Stimulated activated memory B cell treated with anti-CD40 and anti-IgM and Interleukin-4, amounts not matched to agents 10 μg/mL and 1 μg/mL and 100 μg/mL, for 72 hours (primary cell): ENCODE measurements around the gene GALNT5.
"Not testable (repeated sequence)": the region's sequence is repeated elsewhere in the genome, so short reads cannot be mapped to it uniquely, and the experiment has no call there.

Source experiments
- ATAC-seq: fragments of 150-1000 bp; cut with Tn5 transposase; 2 replicates; pipeline ENCODE4 v1.10.0; 2021
- H3K27ac Mint-ChIP-seq: one replicate; pipeline ENCODE4 v1.8.0; 2022; ENCODE audit warnings: mild to moderate bottlenecking, mixed read lengths
- H3K27me3 Mint-ChIP-seq: one replicate; pipeline ENCODE4 v1.8.0; 2022; ENCODE audit warnings: mixed read lengths
- H3K36me3 Mint-ChIP-seq: one replicate; pipeline ENCODE4 v1.8.0; 2022; ENCODE audit warnings: mixed read lengths
- H3K4me1 Mint-ChIP-seq: one replicate; pipeline ENCODE4 v1.8.0; 2022; ENCODE audit warnings: mixed read lengths
- H3K4me3 Mint-ChIP-seq: one replicate; pipeline ENCODE4 v1.8.0; 2022; ENCODE audit warnings: mild to moderate bottlenecking, moderate library complexity, mixed read lengths
- H3K9me3 Mint-ChIP-seq: one replicate; pipeline ENCODE4 v1.8.0; 2022; ENCODE audit warnings: mixed read lengths

Gene GALNT5

GRCh38 chr2:157322432-157322831, 64.9 kb downstream of the GALNT5 start:
- no peaks in the 10 kb centered on the region for H3K9me3 Mint-ChIP-seq
- H3K36me3 Mint-ChIP-seq = peaks cover 31% of the 10 kb centered on the region
- no peak for ATAC-seq
- no peak overlapping the region for H3K4me3 Mint-ChIP-seq
- H3K27me3 Mint-ChIP-seq = no peaks in the 10 kb centered on the region
- peaks cover 8% of the 10 kb centered on the region for H3K4me1 Mint-ChIP-seq
- no peak overlapping the region for H3K27ac Mint-ChIP-seq

DNA sequence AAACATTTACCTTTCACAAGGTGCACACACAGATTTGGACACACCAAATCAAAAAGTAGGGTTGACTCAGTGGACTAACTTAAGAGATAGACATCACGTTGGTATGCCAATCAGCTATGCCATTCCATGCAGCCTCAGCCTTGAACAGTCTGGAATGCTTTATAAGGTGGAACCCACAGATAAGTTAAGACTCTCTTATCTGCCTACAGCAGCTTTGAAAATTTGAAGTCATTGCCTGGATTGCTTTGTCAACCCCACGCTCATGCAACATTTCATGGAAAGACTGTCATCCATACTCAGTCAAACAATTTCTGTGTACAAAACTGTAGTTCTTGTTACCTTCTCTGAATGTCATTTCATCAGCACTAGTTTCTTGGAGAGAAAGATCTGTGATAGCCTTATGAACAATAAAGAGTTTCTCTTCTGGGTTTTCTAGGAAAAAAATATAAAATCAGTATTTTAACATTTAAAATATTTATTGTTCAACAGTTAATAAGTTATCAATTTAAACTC, 66.9 kb downstream of the GALNT5 start:
- Mint-ChIP-seq H3K36me3 (peaks cover 21% of the 10 kb centered on the region), H3K4me1 (peaks cover 17% of the 10 kb centered on the region), H3K9me3 (no peaks in the 10 kb centered on the region), H3K27ac (no peak overlapping the region), H3K27me3 (no peaks in the 10 kb centered on the region), H3K4me3 (no peak overlapping the region)
- no peak for ATAC-seq

DNA sequence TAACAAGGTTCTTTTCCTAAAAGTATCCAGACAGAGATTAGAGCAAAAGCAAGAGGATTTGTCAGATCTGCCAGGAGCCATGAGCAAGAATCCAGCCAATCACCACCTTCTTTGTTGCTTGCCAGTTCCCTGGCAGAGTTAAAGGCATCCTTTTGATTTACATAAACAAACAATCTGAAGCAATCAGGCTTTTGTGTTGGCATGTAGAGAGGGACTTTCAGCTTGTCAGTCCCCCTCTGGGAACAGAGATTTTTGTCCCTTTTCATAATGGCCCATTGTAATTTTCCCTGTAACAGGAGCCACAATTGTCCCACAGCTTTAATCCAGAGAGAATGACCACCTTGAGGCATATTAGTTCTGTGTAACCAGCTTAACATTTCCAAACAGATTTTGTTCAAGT, 68.3 kb downstream of the GALNT5 start, which contains the start of gene ERMN:
ERMN (minus strand) TSS at position 39 of the 400 bp plus-strand sequence. CDS start 182 bp downstream, outside the sequence.
- Mint-ChIP-seq H3K4me3 (no peak within 1 kb of the TSS), H3K27ac (no peak within 1 kb of the TSS), H3K36me3 (peaks cover 17% of the 10 kb centered on the region), H3K27me3 (no peaks in the 10 kb centered on the region), H3K4me1 (peaks cover 17% of the 10 kb centered on the region), H3K9me3 (no peaks in the 10 kb centered on the region)
- ATAC-seq = no peak

DNA sequence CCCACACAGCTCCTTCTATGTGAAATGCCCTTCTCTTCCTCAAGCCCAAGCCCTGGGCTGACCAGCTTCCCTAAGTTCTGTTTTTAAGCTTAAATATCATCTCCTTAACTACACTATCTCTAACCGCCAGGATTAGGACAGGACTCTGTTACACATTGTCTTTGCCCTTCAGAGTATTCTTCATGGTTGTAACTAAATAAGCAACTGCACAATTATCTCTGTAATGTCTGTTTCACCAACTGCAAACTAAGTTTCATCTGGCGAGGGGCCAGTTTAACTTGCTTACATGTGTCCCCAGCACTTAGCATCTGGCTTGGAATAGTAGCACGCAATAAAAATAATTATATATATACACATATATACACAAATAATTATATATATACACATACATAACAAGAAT, 69.2 kb downstream of the GALNT5 start:
- peaks cover 13% of the 10 kb centered on the region for H3K4me1 Mint-ChIP-seq
- H3K36me3 Mint-ChIP-seq = peaks cover 11% of the 10 kb centered on the region
- no peaks in the 10 kb centered on the region for H3K27me3 Mint-ChIP-seq
- ATAC-seq = no peak
- H3K9me3 Mint-ChIP-seq = no peaks in the 10 kb centered on the region
- H3K4me3 Mint-ChIP-seq = no peak overlapping the region
- no peak overlapping the region for H3K27ac Mint-ChIP-seq

DNA sequence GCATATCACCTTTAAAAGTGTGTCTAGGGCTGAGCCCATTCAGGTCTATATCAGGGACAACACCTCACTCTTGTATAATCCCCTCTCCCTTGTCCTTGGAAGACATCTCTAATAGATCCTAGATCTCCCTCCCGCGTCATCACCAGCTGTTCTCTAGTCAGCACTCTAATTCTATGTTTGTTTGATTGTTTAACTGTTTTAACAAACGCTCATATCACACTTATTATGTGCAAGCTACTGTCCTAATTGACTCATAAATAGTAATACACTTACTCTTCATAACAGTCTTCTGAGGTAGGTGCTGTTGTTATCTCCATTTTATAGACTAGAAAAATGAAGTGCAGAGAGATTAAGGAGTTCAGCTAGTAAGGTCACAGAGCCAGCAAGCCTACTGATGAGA, 69.7 kb downstream of the GALNT5 start:
- Mint-ChIP-seq H3K27me3 (no peaks in the 10 kb centered on the region), H3K9me3 (no peaks in the 10 kb centered on the region), H3K4me3 (no peak overlapping the region), H3K4me1 (peaks cover 13% of the 10 kb centered on the region), H3K27ac (peak overlapping the region; percentile 67), H3K36me3 (peaks cover 6% of the 10 kb centered on the region)
- ATAC-seq = peak; percentile 29

DNA sequence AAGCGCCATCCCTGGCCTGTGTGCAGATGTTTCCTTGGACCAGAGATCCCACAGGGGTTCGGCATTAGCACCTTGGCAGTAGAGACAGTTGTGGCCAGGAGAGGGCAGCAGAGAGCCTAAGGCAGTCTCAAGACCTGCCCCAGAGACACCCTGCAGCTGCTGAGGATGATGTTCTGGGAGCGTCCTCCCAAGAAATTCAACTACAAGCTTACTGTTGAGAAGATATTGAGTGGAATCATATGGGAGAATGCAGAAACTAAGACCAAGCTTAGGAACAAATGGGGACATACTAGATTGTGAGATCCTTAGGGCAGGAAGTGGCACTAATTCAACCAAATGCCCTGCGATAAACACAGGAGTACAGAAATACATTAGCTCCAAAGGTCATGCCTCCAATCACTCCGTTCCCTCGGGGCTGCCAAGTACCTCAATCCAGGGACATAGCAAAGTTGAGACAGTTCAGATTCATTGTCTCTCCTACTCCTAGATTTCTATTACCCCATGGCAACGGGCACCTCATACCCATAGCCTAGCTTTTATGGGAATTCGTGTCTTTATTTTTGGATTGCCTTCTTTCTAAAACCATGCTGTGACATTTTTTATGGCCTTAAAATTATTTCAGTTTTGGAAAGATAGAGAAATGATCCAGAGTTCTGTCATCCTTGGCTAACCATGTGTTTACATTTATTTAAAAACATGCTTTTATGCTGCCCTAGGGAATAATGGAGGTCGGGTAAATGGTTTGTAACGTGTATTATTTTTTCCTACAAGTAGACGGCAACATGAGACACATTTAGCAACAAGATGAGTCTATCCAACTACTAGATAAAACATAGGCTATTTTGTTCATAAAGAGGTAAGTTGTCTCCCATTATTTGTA, 70.4 kb downstream of the GALNT5 start:
- Mint-ChIP-seq H3K27ac (peak overlapping the region; percentile 67), H3K27me3 (no peaks in the 10 kb centered on the region), H3K9me3 (no peaks in the 10 kb centered on the region), H3K36me3 (no peaks in the 10 kb centered on the region), H3K4me1 (peaks cover 13% of the 10 kb centered on the region), H3K4me3 (peak overlapping the region; percentile 51)
- peak; percentile 91 for ATAC-seq

DNA sequence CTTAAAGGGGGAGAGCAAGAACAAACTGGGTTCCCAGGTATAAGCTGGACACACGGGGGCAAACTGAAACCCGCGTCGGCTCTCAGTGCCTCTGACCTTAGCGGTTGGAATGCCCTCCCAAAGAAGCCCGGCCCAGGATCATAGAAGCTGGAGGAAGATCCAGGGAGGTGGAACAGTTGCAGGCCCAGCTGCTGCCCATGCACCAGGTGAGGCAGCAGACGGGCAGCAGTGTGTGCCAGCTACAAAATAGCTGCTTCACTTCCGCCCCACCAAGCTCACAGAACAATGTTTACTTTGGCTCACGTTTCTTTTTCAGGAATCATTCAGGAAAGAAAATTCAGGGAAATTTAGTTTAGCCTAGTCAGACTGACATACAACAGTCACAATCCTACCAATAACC, 72.0 kb downstream of the GALNT5 start:
- Mint-ChIP-seq H3K4me3 (no peak overlapping the region), H3K27me3 (no peaks in the 10 kb centered on the region)

DNA sequence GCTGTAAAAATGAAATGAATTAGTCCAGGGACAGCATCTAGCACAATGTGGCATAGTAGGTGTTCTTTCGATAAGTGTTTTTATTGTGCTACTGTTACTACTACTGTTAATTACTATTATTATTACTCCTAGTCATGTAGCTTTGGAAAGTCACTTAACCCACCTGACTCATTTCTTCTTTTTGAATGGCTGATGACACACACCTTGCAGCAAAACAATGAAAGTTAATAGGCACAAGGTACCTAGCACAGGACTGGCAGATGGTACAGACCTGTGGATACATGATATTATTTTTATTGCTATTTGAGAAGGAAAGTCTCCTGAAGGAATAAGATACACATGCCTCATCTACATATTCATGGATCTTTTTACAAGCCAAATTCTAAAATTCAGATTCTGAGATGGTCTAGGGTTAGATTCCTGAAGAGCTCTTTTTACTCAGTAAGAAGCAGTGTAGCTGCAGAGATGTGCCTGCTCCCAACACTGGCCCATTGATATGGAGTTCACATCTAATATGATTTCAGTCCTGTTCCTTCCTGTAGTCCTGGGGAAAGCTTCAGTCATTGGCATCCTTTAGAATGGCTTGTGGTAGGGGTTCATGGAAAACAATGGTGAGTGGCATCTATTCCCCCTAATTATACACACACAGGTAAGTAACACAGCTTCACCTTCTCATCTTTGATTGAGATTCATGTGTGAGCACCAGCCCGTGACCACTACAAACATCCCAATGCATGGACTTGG, 76.0 kb downstream of the GALNT5 start:
- ATAC-seq = no peak
- Mint-ChIP-seq H3K4me1 (peaks cover 7% of the 10 kb centered on the region), H3K27me3 (no peaks in the 10 kb centered on the region), H3K27ac (no peak overlapping the region), H3K36me3 (no peaks in the 10 kb centered on the region), H3K9me3 (no peaks in the 10 kb centered on the region), H3K4me3 (no peak overlapping the region)

More for the DNA sequence above, 72.0 kb downstream of the GALNT5 start:
- ATAC-seq = no peak
- Mint-ChIP-seq H3K9me3 (no peaks in the 10 kb centered on the region), H3K4me1 (peaks cover 13% of the 10 kb centered on the region), H3K36me3 (no peaks in the 10 kb centered on the region), H3K27ac (peak overlapping the region; percentile 62)

- Mint-ChIP-seq H3K27me3 (no peaks in the 10 kb centered on the region), H3K9me3 (no peaks in the 10 kb centered on the region), H3K36me3 (no peaks in the 10 kb centered on the region), H3K4me3 (no peak overlapping the region), H3K27ac (no peak overlapping the region), H3K4me1 (peaks cover 7% of the 10 kb centered on the region)
- ATAC-seq = no peak
Measured at GRCh38 chr2:157334335-157334734, 76.8 kb downstream of the GALNT5 start.

DNA sequence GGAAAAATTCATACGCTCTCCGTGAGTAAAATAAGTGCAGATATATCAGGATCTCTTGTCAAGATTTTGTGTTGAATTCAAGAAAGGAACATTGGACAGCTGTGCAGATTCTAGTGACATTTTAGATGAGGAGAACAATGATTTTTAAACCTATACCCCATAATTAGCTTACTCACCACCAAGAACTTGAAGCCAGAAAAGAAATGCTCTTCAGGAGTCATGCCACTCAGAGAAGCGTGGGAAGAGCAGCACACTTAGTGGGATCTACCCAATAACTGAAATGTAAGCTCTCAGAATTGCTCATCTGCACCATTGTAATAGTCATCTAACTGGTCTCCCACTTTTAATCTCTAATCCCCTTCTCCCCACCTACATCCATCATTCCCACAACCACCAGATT, 77.3 kb downstream of the GALNT5 start:
- ATAC-seq = no peak
- H3K27ac Mint-ChIP-seq = no peak overlapping the region

GRCh38 chr2:157336137-157337010, 78.9 kb downstream of the GALNT5 start:
- no peak overlapping the region for H3K27ac Mint-ChIP-seq
- ATAC-seq = no peak
- H3K4me1 Mint-ChIP-seq = peaks cover 7% of the 10 kb centered on the region
- H3K27me3 Mint-ChIP-seq = no peaks in the 10 kb centered on the region
- peaks cover 9% of the 10 kb centered on the region for H3K36me3 Mint-ChIP-seq
- no peaks in the 10 kb centered on the region for H3K9me3 Mint-ChIP-seq
- H3K4me3 Mint-ChIP-seq = peak overlapping the region; percentile 19

More for the DNA sequence above, 77.3 kb downstream of the GALNT5 start:
- Mint-ChIP-seq H3K27me3 (no peaks in the 10 kb centered on the region), H3K4me1 (peaks cover 7% of the 10 kb centered on the region), H3K4me3 (no peak overlapping the region), H3K9me3 (no peaks in the 10 kb centered on the region), H3K36me3 (no peaks in the 10 kb centered on the region)

GRCh38 chr2:157337978-157338377, 80.5 kb downstream of the GALNT5 start:
- Mint-ChIP-seq H3K27ac (no peak overlapping the region), H3K4me3 (no peak overlapping the region), H3K4me1 (peaks cover 7% of the 10 kb centered on the region), H3K9me3 (peaks cover 9% of the 10 kb centered on the region), H3K36me3 (peaks cover 25% of the 10 kb centered on the region), H3K27me3 (no peaks in the 10 kb centered on the region)
- ATAC-seq = no peak

DNA sequence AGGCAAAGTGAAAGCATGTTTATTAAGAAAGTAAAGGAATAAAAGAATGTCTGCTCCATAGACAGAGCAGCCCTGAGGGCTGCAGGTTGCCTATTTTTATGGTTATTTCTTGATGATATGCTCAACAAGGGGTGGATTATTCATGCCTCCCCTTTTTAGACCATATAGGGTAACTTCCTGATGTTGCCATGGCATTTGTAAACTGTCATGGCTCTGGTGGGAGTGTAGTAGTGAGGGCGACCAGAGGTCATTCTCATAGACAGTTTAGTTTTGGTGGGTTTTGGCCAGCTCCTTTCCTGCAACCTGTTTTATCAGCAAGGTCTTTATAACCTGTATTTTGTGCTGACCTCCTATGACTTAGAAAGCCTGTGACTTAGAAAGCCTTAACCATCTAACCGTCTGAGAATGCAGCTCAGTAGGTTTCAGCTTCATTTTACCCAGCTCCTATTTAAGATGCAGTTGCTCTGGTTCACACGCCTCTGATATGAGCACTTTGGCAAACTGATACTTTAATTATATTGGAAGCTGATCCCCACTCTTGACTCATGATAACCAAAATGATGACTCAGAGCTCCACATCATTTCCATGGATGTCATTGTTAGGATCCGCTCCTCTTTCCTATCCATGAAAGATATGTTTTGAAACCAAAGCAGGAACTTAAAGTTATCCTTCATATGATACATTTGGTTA, 82.6 kb downstream of the GALNT5 start:
- no peaks in the 10 kb centered on the region for H3K27me3 Mint-ChIP-seq
- peaks cover 7% of the 10 kb centered on the region for H3K4me1 Mint-ChIP-seq
- no peak for ATAC-seq
- peaks cover 25% of the 10 kb centered on the region for H3K9me3 Mint-ChIP-seq
- no peak overlapping the region for H3K4me3 Mint-ChIP-seq
- peaks cover 46% of the 10 kb centered on the region for H3K36me3 Mint-ChIP-seq
- no peak overlapping the region for H3K27ac Mint-ChIP-seq

DNA sequence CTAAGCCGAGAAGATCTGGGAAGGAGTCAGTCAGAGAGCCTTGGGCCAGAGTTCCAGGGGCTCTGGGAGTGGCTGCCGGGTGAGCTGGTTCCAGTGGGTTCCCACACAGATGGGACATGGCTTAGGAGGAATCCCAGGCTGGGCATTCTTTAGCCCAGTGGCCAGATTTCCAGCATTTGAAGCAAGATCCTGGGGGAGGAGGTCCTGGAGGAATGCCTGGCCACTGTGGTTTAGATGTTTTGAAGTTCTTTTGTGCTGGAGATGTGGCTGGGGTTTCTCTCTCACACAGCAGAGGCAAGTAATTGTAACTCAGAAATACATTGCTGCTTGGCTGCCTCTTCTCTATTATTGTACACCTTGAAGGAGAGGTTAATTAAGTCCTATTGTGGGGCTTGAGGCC, 83.9 kb downstream of the GALNT5 start:
- peaks cover 50% of the 10 kb centered on the region for H3K36me3 Mint-ChIP-seq
- not testable (repeated sequence) for H3K4me3 Mint-ChIP-seq, H3K4me1 Mint-ChIP-seq

More for the DNA sequence above, 83.9 kb downstream of the GALNT5 start:
- not testable (repeated sequence) for H3K27me3 Mint-ChIP-seq, ATAC-seq
- Mint-ChIP-seq H3K27ac (peak overlapping the region; percentile 6), H3K9me3 (peaks cover 28% of the 10 kb centered on the region)
